Uterus (tissue), 2 donors: ENCODE data around the gene LSP1.

Experiments
- POLR2A ChIP-seq, 2 donors: fragments of 450-650 bp; IDR thresholded peaks; one replicate each; pipeline ENCODE4 v1.6.1; 2016; ENCODE audit warnings: antibody characterized with exemption in 2 of 2, mild to moderate bottlenecking in 1 of 2, moderate library complexity in 1 of 2
- TF ChIP-seq, protein P1 (sequence below), 4 experiments: fragments of 200-600 bp in 2 of 4; fragments of 450-650 bp in 2 of 4; sonication (generic) in 2 of 4; IDR thresholded peaks; one replicate each; pipeline ENCODE4 v1.5.1; 2016 to 2019; ENCODE audit warnings: antibody characterized with exemption in 4 of 4, mild to moderate bottlenecking in 2 of 4, moderate library complexity in 1 of 4

DNA sequence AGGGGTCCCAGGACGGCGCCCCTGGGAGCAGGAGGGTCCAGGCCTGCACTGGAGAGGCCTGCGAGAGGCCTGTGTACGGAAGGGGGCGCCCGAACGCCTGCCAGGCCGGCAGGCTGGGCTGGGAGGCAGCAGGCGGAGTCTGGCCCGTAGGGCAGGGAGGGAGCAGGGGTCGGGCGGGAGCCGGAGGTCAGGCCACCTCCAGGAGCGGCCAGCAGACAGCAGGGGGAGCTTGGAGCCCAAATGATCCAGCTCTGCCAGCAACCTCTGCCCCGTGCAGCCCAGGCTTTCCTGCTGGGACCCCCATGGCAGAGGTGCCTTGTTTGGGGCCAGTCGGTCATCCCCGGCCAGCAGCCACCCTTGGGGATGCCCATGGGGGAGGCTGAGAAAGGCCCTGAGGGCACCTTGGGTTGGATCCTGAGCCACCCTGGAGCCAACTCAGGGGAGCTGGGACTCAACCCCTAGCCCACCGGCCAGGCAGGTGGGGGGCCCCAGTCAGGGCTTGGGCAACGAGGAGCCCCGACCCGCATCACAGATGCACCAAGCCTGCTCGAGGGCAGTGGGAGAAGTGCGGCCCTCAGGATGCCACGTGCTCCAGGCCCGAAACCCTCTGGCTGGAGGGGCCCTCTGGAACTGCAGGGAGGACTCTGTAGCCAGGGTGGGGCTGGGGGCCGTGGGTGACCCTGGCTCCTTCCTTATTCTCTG is 27.7 kb upstream of the LSP1 start:
- TF ChIP-seq POLR2A (IDR thresholded peaks at IDR 0.05): no peak
- TF ChIP-seq, protein P1, sequence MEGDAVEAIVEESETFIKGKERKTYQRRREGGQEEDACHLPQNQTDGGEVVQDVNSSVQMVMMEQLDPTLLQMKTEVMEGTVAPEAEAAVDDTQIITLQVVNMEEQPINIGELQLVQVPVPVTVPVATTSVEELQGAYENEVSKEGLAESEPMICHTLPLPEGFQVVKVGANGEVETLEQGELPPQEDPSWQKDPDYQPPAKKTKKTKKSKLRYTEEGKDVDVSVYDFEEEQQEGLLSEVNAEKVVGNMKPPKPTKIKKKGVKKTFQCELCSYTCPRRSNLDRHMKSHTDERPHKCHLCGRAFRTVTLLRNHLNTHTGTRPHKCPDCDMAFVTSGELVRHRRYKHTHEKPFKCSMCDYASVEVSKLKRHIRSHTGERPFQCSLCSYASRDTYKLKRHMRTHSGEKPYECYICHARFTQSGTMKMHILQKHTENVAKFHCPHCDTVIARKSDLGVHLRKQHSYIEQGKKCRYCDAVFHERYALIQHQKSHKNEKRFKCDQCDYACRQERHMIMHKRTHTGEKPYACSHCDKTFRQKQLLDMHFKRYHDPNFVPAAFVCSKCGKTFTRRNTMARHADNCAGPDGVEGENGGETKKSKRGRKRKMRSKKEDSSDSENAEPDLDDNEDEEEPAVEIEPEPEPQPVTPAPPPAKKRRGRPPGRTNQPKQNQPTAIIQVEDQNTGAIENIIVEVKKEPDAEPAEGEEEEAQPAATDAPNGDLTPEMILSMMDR (IDR thresholded peaks at IDR 0.05): no peak
